H1 (cell line): ENCODE results near the gene ASCC2. TPM values are rescaled to one million over a fixed set of nuclear protein-coding genes. Genes with fewer than 3 reads are reported as not detected.

Source experiments
- CTCF ChIA-PET: fragments of 300-600 bp; sonication (Branson Sonifier 250); formaldehyde crosslinking; loops from one replicate; lab custom pipeline; 2021; ENCODE audit not compliant: partially characterized antibody; lab: Charles Lee
- POLR2A ChIA-PET: fragments of 300-600 bp; sonication (Branson Sonifier 250); formaldehyde crosslinking; loops from one replicate; lab custom pipeline; 2021; ENCODE audit warnings: inconsistent platforms; ENCODE audit not compliant: partially characterized antibody; lab: Charles Lee
- DNase-seq, 2 experiments: peaks; one replicate each; pipeline versions ENCODE4 v3.0.0 to v3.0.0-alpha.2; 2010 to 2022; ENCODE audit warnings: low spot score in 2 of 2, low read depth in 1 of 2, mixed read lengths in 1 of 2
- FAIRE-seq: peaks from 2 replicates; lab custom pipeline; 2011; peaks lifted over from hg19 to GRCh38; lab: Jason Lieb, UNC
- H2AFZ ChIP-seq: 2 replicates; pipeline ENCODE4 v1.8.1; 2012; ENCODE audit warnings: low read length, inconsistent platforms
- H2AK5ac ChIP-seq: 2 replicates; pipeline ENCODE4 v1.6.1; 2013; ENCODE audit warnings: low read depth, low read length
- H2BK120ac ChIP-seq: replicated peaks from 2 replicates; pipeline ENCODE3; 2013; ENCODE audit warnings: low read depth, low read length, inconsistent platforms
- H2BK12ac ChIP-seq: 2 replicates; pipeline ENCODE4 v1.6.1; 2013; ENCODE audit warnings: low read depth, low read length
- H2BK15ac ChIP-seq: 2 replicates; pipeline ENCODE4 v1.6.1; 2013; ENCODE audit warnings: low read length
- H2BK20ac ChIP-seq: 2 replicates; pipeline ENCODE4 v1.6.1; 2013; ENCODE audit warnings: low read length
- H2BK5ac ChIP-seq: 2 replicates; pipeline ENCODE4 v1.6.1; 2013; ENCODE audit warnings: low read depth, low read length
- H3K14ac ChIP-seq: 2 replicates; pipeline ENCODE4 v1.6.1; 2013; ENCODE audit warnings: inconsistent platforms; ENCODE audit not compliant: insufficient read length
- H3K18ac ChIP-seq: 2 replicates; pipeline ENCODE4 v1.6.1; 2013; ENCODE audit warnings: low read length; ENCODE audit errors: extremely low read depth
- H3K23ac ChIP-seq: 2 replicates; pipeline ENCODE4 v1.6.1; 2013; ENCODE audit warnings: inconsistent platforms; ENCODE audit not compliant: insufficient read length
- H3K23me2 ChIP-seq: 2 replicates; pipeline ENCODE4 v1.6.1; 2013; ENCODE audit warnings: low read depth, low read length
- H3K27ac ChIP-seq: 2 replicates; pipeline ENCODE4 v1.6.1; 2011; ENCODE audit warnings: low read depth, low read length, inconsistent platforms
- H3K27me3 ChIP-seq, 4 experiments: replicated peaks in 1 of 4; 1 replicate in 1 of 4; 2 replicates in 3 of 4; pipeline versions ENCODE4 v1.6.1 to v1.8.1; 2011 to 2013; ENCODE audit warnings: low read length in 3 of 4, mild to moderate bottlenecking in 3 of 4, inconsistent platforms in 2 of 4, mixed read lengths in 2 of 4, moderate library complexity in 1 of 4; ENCODE audit not compliant: control insufficient read depth in 3 of 4, insufficient read depth in 3 of 4; ENCODE audit errors: extremely low read depth in 1 of 4
- H3K36me3 ChIP-seq, 4 experiments: 2 replicates each; pipeline versions ENCODE4 v1.6.1 to v1.8.1; 2011 to 2013; ENCODE audit warnings: mild to moderate bottlenecking in 4 of 4, low read length in 3 of 4, moderate library complexity in 2 of 4, control low read depth in 1 of 4, inconsistent platforms in 1 of 4; ENCODE audit not compliant: insufficient read depth in 4 of 4, control insufficient read depth in 2 of 4
- H3K4ac ChIP-seq: replicated peaks from 2 replicates; pipeline ENCODE3; 2013; ENCODE audit warnings: low read length, low read depth, mixed read lengths, inconsistent platforms; ENCODE audit not compliant: insufficient read length
- H3K4me1 ChIP-seq, 4 experiments: replicated peaks in 1 of 4; 1 replicate in 1 of 4; 2 replicates in 3 of 4; pipeline versions ENCODE4 v1.6.1 to v1.8.1; 2011 to 2013; ENCODE audit warnings: low read length in 3 of 4, inconsistent platforms in 2 of 4, mixed read lengths in 1 of 4; ENCODE audit not compliant: insufficient read depth in 4 of 4, control insufficient read depth in 3 of 4
- H3K4me2 ChIP-seq, 2 experiments: 2 replicates each; pipeline versions ENCODE4 v1.6.1 to v1.8.1; 2011 to 2013; ENCODE audit warnings: low read depth in 2 of 2, low read length in 2 of 2, control low read depth in 1 of 2, inconsistent platforms in 1 of 2, mild to moderate bottlenecking in 1 of 2; ENCODE audit not compliant: insufficient read depth in 1 of 2
- H3K4me3 ChIP-seq, 4 experiments: fragments of 200-600, 300-600 bp in 1 of 4; sonication (generic), shearing (Covaris generic), sonication (Bioruptor Twin) in 1 of 4; 2 replicates each; pipeline versions ENCODE4 v1.5.1 to v1.8.1; 2011 to 2016; ENCODE audit warnings: low read length in 4 of 4, low read depth in 3 of 4, control low read depth in 2 of 4, inconsistent platforms in 2 of 4, mild to moderate bottlenecking in 2 of 4, mixed read lengths in 1 of 4, moderate library complexity in 1 of 4; ENCODE audit not compliant: insufficient read depth in 2 of 4; ENCODE audit errors: extremely low read depth in 1 of 4
- H3K56ac ChIP-seq: replicated peaks from 2 replicates; pipeline ENCODE3; 2013; ENCODE audit warnings: low read depth, mild to moderate bottlenecking, mixed read lengths, low read length, inconsistent platforms; ENCODE audit not compliant: insufficient read length
- H3K79me1 ChIP-seq: 2 replicates; pipeline ENCODE4 v1.6.1; 2013; ENCODE audit warnings: low read depth, low read length, control low read depth
- H3K79me2 ChIP-seq, 2 experiments: 2 replicates each; pipeline versions ENCODE4 v1.6.1 to v1.8.1; 2012 to 2013; ENCODE audit warnings: low read length in 2 of 2, mild to moderate bottlenecking in 2 of 2, inconsistent platforms in 1 of 2; ENCODE audit not compliant: insufficient read depth in 2 of 2, control insufficient read depth in 1 of 2
- H3K9ac ChIP-seq, 4 experiments: replicated peaks in 1 of 4; 1 replicate in 1 of 4; 2 replicates in 3 of 4; pipeline versions ENCODE4 v1.6.1 to v1.8.1; 2011 to 2013; ENCODE audit warnings: low read depth in 3 of 4, low read length in 3 of 4, control low read depth in 2 of 4, mild to moderate bottlenecking in 2 of 4, moderate library complexity in 2 of 4, inconsistent platforms in 1 of 4; ENCODE audit errors: extremely low read depth in 1 of 4
- H3K9me3 ChIP-seq, 2 experiments: 2 replicates each; pipeline versions ENCODE4 v1.6.1 to v1.8.1; 2012 to 2013; ENCODE audit warnings: mild to moderate bottlenecking in 2 of 2, moderate library complexity in 2 of 2, control low read depth in 1 of 2, inconsistent platforms in 1 of 2, low read depth in 1 of 2, low read length in 1 of 2, mixed read lengths in 1 of 2; ENCODE audit not compliant: insufficient read depth in 2 of 2
- H4K20me1 ChIP-seq, 2 experiments: replicated peaks in 1 of 2; 2 replicates each; pipeline versions ENCODE3 to v1.8.1; 2011 to 2013; ENCODE audit warnings: inconsistent platforms in 2 of 2, low read length in 2 of 2, mild to moderate bottlenecking in 1 of 2; ENCODE audit not compliant: insufficient read depth in 2 of 2, control insufficient read depth in 1 of 2
- H4K5ac ChIP-seq: 2 replicates; pipeline ENCODE4 v1.6.1; 2013; ENCODE audit warnings: low read length, low read depth, mixed read lengths, inconsistent platforms; ENCODE audit not compliant: insufficient read length
- H4K8ac ChIP-seq: 2 replicates; pipeline ENCODE4 v1.8.0; 2013; ENCODE audit warnings: mild to moderate bottlenecking, moderate library complexity, low read length, inconsistent platforms; ENCODE audit not compliant: insufficient read depth; ENCODE audit errors: extremely low read depth
- H4K91ac ChIP-seq: replicated peaks from 2 replicates; pipeline ENCODE3; 2013; ENCODE audit warnings: low read length, mixed read lengths, inconsistent platforms; ENCODE audit not compliant: insufficient read length
- BACH1 ChIP-seq: IDR thresholded peaks from 2 replicates; pipeline ENCODE4 v1.6.1; 2012; ENCODE audit warnings: low read length, improper control_type of control experiment
- FOSL1 ChIP-seq: IDR thresholded peaks from 2 replicates; pipeline ENCODE4 v1.6.1; 2011; ENCODE audit warnings: mild to moderate bottlenecking, low read depth, low read length, moderate library complexity; ENCODE audit not compliant: insufficient read depth
- KDM4A ChIP-seq: IDR thresholded peaks from one replicate; pipeline ENCODE4 v1.7.1; 2012; ENCODE audit warnings: low read depth, mild to moderate bottlenecking, moderate library complexity, low read length, inconsistent platforms; ENCODE audit not compliant: severe bottlenecking
- SP4 ChIP-seq: IDR thresholded peaks from 2 replicates; pipeline ENCODE4 v1.6.1; 2012; ENCODE audit warnings: low read length, inconsistent platforms
- TAF1 ChIP-seq: IDR thresholded peaks from 2 replicates; pipeline ENCODE4 v1.6.1; 2011; ENCODE audit warnings: mild to moderate bottlenecking, low read depth, low read length
- TEAD4 ChIP-seq: IDR thresholded peaks from 2 replicates; pipeline ENCODE4 v1.6.1; 2012; ENCODE audit warnings: low read depth, low read length, inconsistent platforms, mixed read lengths
- YY1 ChIP-seq: IDR thresholded peaks from 2 replicates; pipeline ENCODE4 v1.6.1; 2011; ENCODE audit warnings: low read depth, mild to moderate bottlenecking, low read length
- WGBS, 2 experiments: shearing (Covaris generic) in 1 of 2; methylation state at CpG; one replicate each; pipeline versions ENCODE4 v1.1.6 to v1.1.7; 2013 to 2015; ENCODE audit warnings: low lambda C conversion rate in 2 of 2, mixed read lengths in 2 of 2, inconsistent platforms in 1 of 2, low coverage in 1 of 2, missing lambda C conversion rate in 1 of 2; ENCODE audit not compliant: insufficient replicate concordance in 2 of 2, insufficient coverage in 1 of 2, insufficient read length in 1 of 2; ENCODE audit errors: extremely low coverage in 1 of 2, missing lambda C conversion rate in 1 of 2; 5-methylcytosine and 5-hydroxymethylcytosine counted together
- polyA plus RNA-seq, 7 experiments: library from polyadenylated mRNA; depleted of rRNA in 3 of 7; stranded (reverse) in 5 of 7; unstranded in 2 of 7; fragments of >200 nt in 5 of 7; fragments of 200-250 nt in 2 of 7; gene quantifications; 1 replicate in 5 of 7; 2 replicates in 1 of 7; 4 replicates in 1 of 7; pipeline versions ENCODE4 v1.2.1 to v1.2.3, GENCODE V29; 2011 to 2013; ENCODE audit warnings: missing spikeins in 2 of 7, mixed read lengths in 2 of 7
- total RNA-seq: library from RNA; stranded (reverse); fragmentation: NEBNext Ultra II Directional; extraction: Animal tissue kit (Norgen Biotek cat#: 25700); gene quantifications from 2 replicates; pipeline ENCODE4 v1.2.1, GENCODE V29; 2021

ASCC2 gene
- total and polyA plus RNA-seq, 2 of the 8 experiments (the other 6 are each of a cell fraction or from before 2014, with no cell fraction given) = 35.0 to 35.8 TPM

DNA sequence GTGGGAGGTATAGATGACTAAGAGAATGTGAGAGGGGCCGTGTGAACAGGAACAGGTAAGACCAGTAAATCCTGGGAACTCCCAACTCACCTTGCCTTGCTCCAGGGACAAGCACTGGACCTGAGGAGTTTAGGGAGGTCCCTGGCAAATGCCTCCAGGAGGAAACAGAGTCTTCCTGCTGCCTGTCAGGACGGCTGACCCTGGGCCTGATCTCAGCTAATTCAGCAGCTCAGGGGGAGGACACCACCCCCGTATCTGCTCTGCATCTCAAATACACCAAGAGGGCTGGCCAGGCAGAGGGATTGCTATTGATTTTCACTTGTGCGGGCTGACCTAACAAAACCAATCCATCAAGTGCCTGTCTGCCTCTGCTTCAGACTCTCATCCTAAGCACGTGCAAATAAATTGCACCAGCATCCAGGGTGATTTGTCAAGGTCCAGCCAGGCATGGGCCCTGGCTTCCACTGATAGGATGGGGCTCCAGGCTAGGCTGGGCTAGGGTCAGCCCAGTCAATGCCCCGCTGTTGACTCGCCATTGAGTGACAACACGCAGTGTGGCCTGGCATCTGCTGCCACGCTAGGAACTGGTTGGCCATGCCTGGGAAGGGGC, 50.6 kb downstream of the ASCC2 start:
- H2AK5ac ChIP-seq = no peak overlapping the region
- no peak overlapping the region for H3K9ac ChIP-seq
- CTCF ChIA-PET = interaction anchor here (1.4 kb wide), 1 partner anchor 217 kb away, joined by 4 read pairs; no protein-coding TSS in a partner anchor
- no peaks in the 10 kb centered on the region for H3K9me3 ChIP-seq
- TF ChIP-seq YY1 = no peak
- TF ChIP-seq FOSL1 = no peak
- TF ChIP-seq KDM4A = no peak
- no peak for TF ChIP-seq TAF1
- no peak for TF ChIP-seq BACH1
- no peak for TF ChIP-seq TEAD4
- no peak for TF ChIP-seq SP4
- TF ChIP-seq, all 59 proteins: peak for 0
- H4K5ac ChIP-seq = no peak overlapping the region
- H3K23ac ChIP-seq = no peak overlapping the region
- 91% methylated on average over 8 of the region's 9 CpGs; no CpG with 5 or more reads in 1 of the 2 experiments for WGBS, 2 experiments
- peaks cover 0 to 24% (median under 1%) of the 10 kb centered on the region in 4 experiments; a peak in 3 of 8 replicates for H3K36me3 ChIP-seq
- H3K14ac ChIP-seq = no peak overlapping the region
- no peak overlapping the region for H2BK120ac ChIP-seq
- H3K18ac ChIP-seq = no peak overlapping the region
- peaks cover 0 to 1% of the 10 kb centered on the region in 2 experiments for H4K20me1 ChIP-seq
- H4K91ac ChIP-seq = no peak overlapping the region
- FAIRE-seq (no peak), DNase-seq (no peak)
- H2BK12ac ChIP-seq = no peak overlapping the region
- H3K27me3 ChIP-seq = no peaks in the 10 kb centered on the region
- peaks cover 0 to 2% (median 0%) of the 10 kb centered on the region in 4 experiments; a peak in 1 of 7 replicates for H3K4me1 ChIP-seq
- no peak overlapping the region for H2BK5ac ChIP-seq
- H3K79me1 ChIP-seq = no peaks in the 10 kb centered on the region
- H2BK15ac ChIP-seq = no peak overlapping the region
- H3K23me2 ChIP-seq = no peaks in the 10 kb centered on the region
- no peak overlapping the region for H3K4me2 ChIP-seq
- H3K79me2 ChIP-seq = no peaks in the 10 kb centered on the region
- H4K8ac ChIP-seq = peak overlapping the region; percentile 35; the same call in 1 of the 2 replicates
- no peak overlapping the region for H3K4me3 ChIP-seq
- no peak overlapping the region for H2AFZ ChIP-seq
- H3K27ac ChIP-seq = no peak overlapping the region
- no peak overlapping the region for H3K56ac ChIP-seq
- POLR2A ChIA-PET = no interaction called here
- no peak overlapping the region for H2BK20ac ChIP-seq
- H3K4ac ChIP-seq = no peak overlapping the region
